ENCODE measurements around the gene ZNF521. TPM values are rescaled to one million over a fixed set of nuclear protein-coding genes. Genes with fewer than 3 reads are reported as not detected.
"Not testable (repeated sequence)": the region's sequence is repeated elsewhere in the genome, so short reads cannot be mapped to it uniquely, and the experiment has no call there.

ZNF521 gene
- total and polyA plus RNA-seq, 2 donors, result 13.1 to 58.3 TPM

DNA sequence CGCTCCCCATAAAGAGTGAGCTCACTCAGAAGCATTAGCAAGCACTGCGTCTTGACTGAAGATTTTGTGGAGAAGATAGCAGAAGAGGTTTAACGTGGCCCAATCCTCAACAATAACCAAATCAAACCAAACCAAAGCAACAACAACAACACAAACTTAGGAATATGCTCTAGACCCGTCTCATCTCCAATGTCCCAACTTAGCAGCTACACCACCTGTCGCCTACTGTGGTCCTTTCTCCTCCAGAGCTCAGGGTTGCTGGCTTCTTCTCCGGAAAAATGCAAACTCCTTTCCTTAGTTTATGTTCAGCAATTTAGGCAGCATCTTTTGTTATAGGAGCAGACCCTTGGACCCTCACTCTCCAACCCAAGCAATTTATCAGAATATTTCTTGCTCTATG lies 301.4 kb downstream of the ZNF521 start:
- WGBS, result 92% methylated on average over 6 of the region's 6 CpGs
- H3K4me1 ChIP-seq (ENCODE audit: insufficient read depth), result no peaks in the 10 kb centered on the region
- DNase-seq (ENCODE audit: extremely low spot score), result no peak
- no peak overlapping the region for H3K27ac ChIP-seq (ENCODE audit: low read depth)
- no peak overlapping the region for H3K4me3 ChIP-seq (ENCODE audit: low read depth, low read length)
- no peaks in the 10 kb centered on the region for H3K36me3 ChIP-seq (ENCODE audit: insufficient read depth)

DNA sequence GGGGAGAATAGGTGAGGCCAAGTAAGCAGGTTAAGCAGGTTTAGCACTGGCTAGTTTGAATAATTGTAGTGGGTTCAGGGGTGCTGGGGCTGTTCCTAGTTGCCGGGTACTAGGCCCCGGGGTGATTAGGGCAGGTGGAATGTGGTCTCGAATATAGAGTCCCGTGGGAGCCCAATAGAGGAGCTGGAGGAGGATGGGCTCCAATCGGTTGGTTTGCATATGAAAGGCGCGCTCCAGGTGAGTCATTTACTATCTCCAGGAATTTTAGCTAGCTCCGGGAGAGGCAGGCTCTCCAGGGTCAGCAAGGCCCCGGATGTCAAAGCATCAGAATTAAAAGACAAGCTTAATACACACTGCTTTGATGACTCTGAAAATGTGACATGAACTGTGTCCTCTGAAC lies 304.0 kb downstream of the ZNF521 start:
- H3K27ac ChIP-seq (ENCODE audit: low read depth), result no peak overlapping the region
- no peak for DNase-seq (ENCODE audit: extremely low spot score)
- H3K4me3 ChIP-seq (ENCODE audit: low read depth, low read length), result no peak overlapping the region
- 78% methylated on average over 9 of the region's 9 CpGs for WGBS
- no peaks in the 10 kb centered on the region for H3K36me3 ChIP-seq (ENCODE audit: insufficient read depth)
- H3K4me1 ChIP-seq (ENCODE audit: insufficient read depth), result no peaks in the 10 kb centered on the region

DNA sequence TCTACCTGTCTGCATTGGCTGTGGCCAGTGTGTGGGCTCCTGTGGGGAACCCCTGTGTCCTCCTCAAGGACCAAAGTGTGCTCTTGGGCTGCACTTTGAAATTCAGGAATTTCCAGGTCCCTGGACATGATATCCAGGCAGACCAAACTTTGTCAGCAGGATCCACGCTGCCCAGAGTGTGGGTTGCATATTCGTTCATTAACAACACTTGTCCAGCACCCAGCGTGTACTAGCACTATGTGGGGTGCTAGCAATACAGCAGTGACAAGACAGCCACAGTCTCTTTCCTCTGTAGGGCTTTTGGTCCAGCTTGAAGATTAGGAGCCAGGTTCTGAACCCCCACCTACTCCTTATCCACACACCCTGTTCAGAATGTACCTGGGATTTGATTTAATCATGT lies 304.5 kb downstream of the ZNF521 start:
- Histone ChIP-seq H3K4me3 (ENCODE audit: low read depth, low read length) (no peak overlapping the region), H3K27ac (ENCODE audit: low read depth) (no peak overlapping the region), H3K4me1 (ENCODE audit: insufficient read depth) (no peaks in the 10 kb centered on the region), H3K36me3 (ENCODE audit: insufficient read depth) (no peaks in the 10 kb centered on the region)
- no peak for DNase-seq (ENCODE audit: extremely low spot score)
- 95% methylated on average over 3 of the region's 3 CpGs for WGBS

GRCh38 chr18:25044694-25045093 lies 307.3 kb downstream of the ZNF521 start:
- DNase-seq (ENCODE audit: extremely low spot score), result no peak
- 88% methylated on average over 2 of the region's 2 CpGs for WGBS
- no peak overlapping the region for H3K4me3 ChIP-seq (ENCODE audit: low read depth, low read length)
- no peak overlapping the region for H3K27ac ChIP-seq (ENCODE audit: low read depth)
- H3K4me1 ChIP-seq (ENCODE audit: insufficient read depth), result no peaks in the 10 kb centered on the region
- H3K36me3 ChIP-seq (ENCODE audit: insufficient read depth), result no peaks in the 10 kb centered on the region

DNA sequence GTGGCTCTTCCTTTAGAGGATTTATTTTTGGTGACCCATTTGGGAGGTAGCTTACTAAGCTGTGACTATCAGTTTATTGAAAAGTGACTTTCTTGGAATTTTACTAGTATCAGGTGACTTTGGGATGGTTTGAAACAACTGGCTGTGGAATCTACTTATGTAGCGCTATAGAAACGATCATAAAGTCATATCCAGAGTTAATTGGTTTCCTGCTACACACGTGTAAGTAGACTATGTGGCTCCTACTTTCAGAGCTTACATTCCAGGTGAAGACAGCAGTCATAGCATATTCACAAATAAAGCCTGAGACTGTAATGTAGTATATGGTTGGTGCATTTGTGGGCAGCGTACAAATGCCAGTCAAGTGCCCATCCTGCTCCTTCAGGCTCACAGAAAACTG lies 308.9 kb downstream of the ZNF521 start:
- WGBS, result 83% methylated on average over 4 of the region's 4 CpGs
- H3K36me3 ChIP-seq (ENCODE audit: insufficient read depth), result no peaks in the 10 kb centered on the region
- H3K4me1 ChIP-seq (ENCODE audit: insufficient read depth), result no peaks in the 10 kb centered on the region
- no peak overlapping the region for H3K4me3 ChIP-seq (ENCODE audit: low read depth, low read length)
- H3K27ac ChIP-seq (ENCODE audit: low read depth), result no peak overlapping the region
- DNase-seq (ENCODE audit: extremely low spot score), result no peak

DNA sequence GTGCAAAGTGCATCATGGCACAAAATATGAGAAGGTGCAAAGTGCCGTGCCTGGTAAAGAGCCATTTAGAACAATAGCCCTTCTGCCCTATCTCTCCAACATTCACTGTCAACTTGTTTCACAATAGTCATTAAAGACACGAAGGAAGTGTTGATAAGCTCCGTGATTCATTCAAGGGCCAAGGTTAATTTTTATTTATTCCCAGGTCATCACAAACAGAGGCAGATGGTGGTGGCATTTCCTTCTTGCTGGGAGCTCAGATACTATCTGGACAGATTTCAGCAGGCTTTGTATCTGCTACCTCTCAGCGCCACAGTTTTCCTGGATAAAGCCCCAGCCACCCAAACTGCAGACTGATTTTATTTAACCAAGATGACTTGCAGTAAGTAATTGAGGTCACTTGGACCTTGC lies 309.3 kb downstream of the ZNF521 start:
- H3K27ac ChIP-seq (ENCODE audit: low read depth), result no peak overlapping the region
- H3K4me3 ChIP-seq (ENCODE audit: low read depth, low read length), result no peak overlapping the region
- no peaks in the 10 kb centered on the region for H3K4me1 ChIP-seq (ENCODE audit: insufficient read depth)
- WGBS, result 54% methylated on average over 4 of the region's 4 CpGs
- no peak for DNase-seq (ENCODE audit: extremely low spot score)
- H3K36me3 ChIP-seq (ENCODE audit: insufficient read depth), result no peaks in the 10 kb centered on the region

DNA sequence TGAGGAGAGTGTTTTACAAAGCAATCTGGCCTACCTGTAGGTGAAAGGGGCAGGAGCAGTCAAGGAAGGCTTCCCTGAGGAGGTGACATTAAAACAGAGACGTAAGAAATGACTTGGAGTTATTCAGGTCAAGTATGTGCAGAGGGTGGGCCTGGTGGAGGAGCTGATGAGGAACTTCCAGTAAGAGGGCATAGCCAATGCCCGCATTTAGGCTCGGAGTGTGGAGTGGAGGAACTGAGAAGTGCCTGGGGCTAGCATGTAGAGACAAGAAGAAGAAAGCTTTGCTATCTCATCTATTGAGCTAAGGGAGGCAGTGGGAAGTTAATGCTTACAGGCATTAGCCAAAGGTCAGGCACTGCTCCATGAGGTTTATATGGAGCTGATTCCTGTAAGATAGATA lies 312.2 kb downstream of the ZNF521 start:
- DNase-seq (ENCODE audit: extremely low spot score), result no peak
- no peaks in the 10 kb centered on the region for H3K4me1 ChIP-seq (ENCODE audit: insufficient read depth)
- no peaks in the 10 kb centered on the region for H3K36me3 ChIP-seq (ENCODE audit: insufficient read depth)
- 94% methylated on average over 3 of the region's 3 CpGs for WGBS
- no peak overlapping the region for H3K27ac ChIP-seq (ENCODE audit: low read depth)
- H3K4me3 ChIP-seq (ENCODE audit: low read depth, low read length), result no peak overlapping the region

GRCh38 chr18:25038261-25038660 lies 313.7 kb downstream of the ZNF521 start:
- no peak for DNase-seq (ENCODE audit: extremely low spot score)
- Histone ChIP-seq H3K4me3 (ENCODE audit: low read depth, low read length) (no peak overlapping the region), H3K4me1 (ENCODE audit: insufficient read depth) (no peaks in the 10 kb centered on the region), H3K36me3 (ENCODE audit: insufficient read depth) (no peaks in the 10 kb centered on the region), H3K27ac (ENCODE audit: low read depth) (no peak overlapping the region)
- 96% methylated on average over 8 of the region's 8 CpGs for WGBS

- Histone ChIP-seq H3K27ac (ENCODE audit: low read depth) (no peak overlapping the region), H3K4me1 (ENCODE audit: insufficient read depth) (no peaks in the 10 kb centered on the region), H3K4me3 (ENCODE audit: low read depth, low read length) (no peak overlapping the region), H3K36me3 (ENCODE audit: insufficient read depth) (no peaks in the 10 kb centered on the region)
- no peak for DNase-seq (ENCODE audit: extremely low spot score)
- 55% methylated on average over 4 of the region's 4 CpGs for WGBS
Observed at GRCh38 chr18:25033747-25034471, 318.1 kb downstream of the ZNF521 start.

GRCh38 chr18:25033175-25033574 lies 318.8 kb downstream of the ZNF521 start:
- H3K4me3 ChIP-seq (ENCODE audit: low read depth, low read length); H3K4me1 ChIP-seq (ENCODE audit: insufficient read depth); H3K27ac ChIP-seq (ENCODE audit: low read depth); DNase-seq (ENCODE audit: extremely low spot score); H3K36me3 ChIP-seq (ENCODE audit: insufficient read depth): not testable (repeated sequence)
- 46% methylated on average over 6 of the region's 6 CpGs for WGBS

GRCh38 chr18:25029802-25030201 lies 322.2 kb downstream of the ZNF521 start:
- DNase-seq (ENCODE audit: extremely low spot score), result no peak
- H3K4me1 ChIP-seq (ENCODE audit: insufficient read depth), result no peaks in the 10 kb centered on the region
- H3K4me3 ChIP-seq (ENCODE audit: low read depth, low read length), result no peak overlapping the region
- 95% methylated on average over 1 of the region's 1 CpG for WGBS
- no peak overlapping the region for H3K27ac ChIP-seq (ENCODE audit: low read depth)
- no peaks in the 10 kb centered on the region for H3K36me3 ChIP-seq (ENCODE audit: insufficient read depth)

- H3K4me3 ChIP-seq (ENCODE audit: low read depth, low read length), result no peak overlapping the region
- no peaks in the 10 kb centered on the region for H3K4me1 ChIP-seq (ENCODE audit: insufficient read depth)
- H3K27ac ChIP-seq (ENCODE audit: low read depth), result no peak overlapping the region
- no peaks in the 10 kb centered on the region for H3K36me3 ChIP-seq (ENCODE audit: insufficient read depth)
- DNase-seq (ENCODE audit: extremely low spot score), result no peak
Observed at GRCh38 chr18:25019931-25020330, 332.0 kb downstream of the ZNF521 start.

GRCh38 chr18:25019086-25019860 lies 332.7 kb downstream of the ZNF521 start:
- Histone ChIP-seq H3K36me3 (ENCODE audit: insufficient read depth) (no peaks in the 10 kb centered on the region), H3K4me3 (ENCODE audit: low read depth, low read length) (no peak overlapping the region), H3K4me1 (ENCODE audit: insufficient read depth) (no peaks in the 10 kb centered on the region), H3K27ac (ENCODE audit: low read depth) (no peak overlapping the region)
- WGBS, result 77% methylated on average over 8 of the region's 8 CpGs
- DNase-seq (ENCODE audit: extremely low spot score), result no peak

- Histone ChIP-seq H3K27ac (ENCODE audit: low read depth) (no peak overlapping the region), H3K4me1 (ENCODE audit: insufficient read depth) (no peaks in the 10 kb centered on the region), H3K36me3 (ENCODE audit: insufficient read depth) (no peaks in the 10 kb centered on the region), H3K4me3 (ENCODE audit: low read depth, low read length) (no peak overlapping the region)
- WGBS, result 99% methylated on average over 13 of the region's 13 CpGs
- DNase-seq (ENCODE audit: extremely low spot score), result no peak
Observed at GRCh38 chr18:25016666-25017065, 335.3 kb downstream of the ZNF521 start.
